Measurements from ENCODE around the gene AREL1. TPM values are rescaled to one million over a fixed set of nuclear protein-coding genes. Genes with fewer than 3 reads are reported as not detected.

The AREL1 gene
- total and polyA plus RNA-seq, 2 of the 8 experiments (the other 6 are each of a cell fraction or from before 2014, with no cell fraction given), result 31.4 to 49.1 TPM

DNA sequence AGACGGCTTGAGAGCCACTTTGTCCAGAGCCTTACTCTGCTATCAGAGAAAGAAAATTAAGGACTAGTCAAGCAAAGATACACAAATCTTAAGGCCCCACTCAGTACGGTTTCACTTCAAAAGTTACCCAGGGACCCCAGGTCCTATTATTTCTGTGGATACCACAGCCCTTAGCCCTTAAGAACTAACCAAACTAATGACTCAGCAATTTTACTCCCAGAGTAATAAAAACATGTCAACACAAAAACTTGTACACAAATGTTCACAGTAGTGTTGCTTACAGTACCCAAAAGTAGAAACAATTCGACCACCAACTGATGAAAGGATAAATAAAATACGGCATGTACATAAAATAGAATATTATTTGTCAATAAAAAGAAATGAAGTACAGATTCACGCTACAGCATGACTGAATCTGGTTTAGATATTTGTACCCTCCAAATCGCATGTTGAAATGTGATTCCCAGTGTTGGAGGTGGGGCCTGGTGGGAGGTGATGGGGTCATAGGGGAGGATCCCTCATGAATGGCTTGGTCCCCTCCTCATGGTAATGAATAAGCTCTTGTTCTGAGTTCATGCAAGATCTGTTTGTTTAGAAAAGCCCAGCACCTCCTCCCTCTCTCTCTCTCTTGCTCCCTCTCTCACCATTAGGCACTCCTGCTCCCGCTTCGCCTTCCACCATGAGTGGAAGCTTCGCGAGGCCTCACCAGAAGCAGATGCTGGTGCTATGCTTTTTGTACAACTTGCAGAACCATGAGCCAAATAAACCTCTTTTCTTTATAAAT, 30.5 kb downstream of the AREL1 start:
- H3K18ac ChIP-seq (ENCODE audit: extremely low read depth, low read length), result no peak overlapping the region
- H3K79me2 ChIP-seq (ENCODE audit: control insufficient read depth in 1 of 2, insufficient read depth in 2 of 2, low read length in 2 of 2), result no peaks in the 10 kb centered on the region
- peaks cover 0 to 3% (median 0%) of the 10 kb centered on the region in 4 experiments; a peak in 2 of 7 replicates for H3K4me1 ChIP-seq (replicated peaks in 1 of 4; ENCODE audit: control insufficient read depth in 3 of 4, insufficient read depth in 4 of 4, low read length in 3 of 4)
- H3K79me1 ChIP-seq (ENCODE audit: low read depth, low read length), result no peaks in the 10 kb centered on the region
- ChIA-PET CTCF (ENCODE audit: partially characterized antibody) (interaction anchor here (1.2 kb wide), 1 partner anchor 14 kb away, joined by 3 read pairs; no protein-coding TSS in a partner anchor), POLR2A (ENCODE audit: partially characterized antibody) (no interaction called here)
- no peak overlapping the region for H2BK5ac ChIP-seq (ENCODE audit: low read depth, low read length)
- no peak overlapping the region for H3K4ac ChIP-seq (replicated peaks; ENCODE audit: insufficient read length, low read depth, low read length)
- H2BK12ac ChIP-seq (ENCODE audit: low read depth, low read length), result no peak overlapping the region
- H2BK15ac ChIP-seq (ENCODE audit: low read length), result no peak overlapping the region
- DNase-seq (ENCODE audit: low read depth in 1 of 2, low spot score in 2 of 2) (no peak), FAIRE-seq (no peak)
- H3K36me3 ChIP-seq (ENCODE audit: control insufficient read depth in 2 of 4, insufficient read depth in 4 of 4, low read length in 3 of 4), result peaks cover 2 to 34% (median 7%) of the 10 kb centered on the region in 4 experiments; a peak in 6 of 8 replicates
- H3K56ac ChIP-seq (replicated peaks; ENCODE audit: insufficient read length, low read depth, low read length), result no peak overlapping the region
- H4K91ac ChIP-seq (replicated peaks; ENCODE audit: insufficient read length, low read length), result no peak overlapping the region
- no peaks in the 10 kb centered on the region for H3K23me2 ChIP-seq (ENCODE audit: low read depth, low read length)
- no peak overlapping the region for H2AFZ ChIP-seq (ENCODE audit: low read length)
- no peak overlapping the region for H2BK120ac ChIP-seq (replicated peaks; ENCODE audit: low read depth, low read length)
- no peaks in the 10 kb centered on the region for H3K9me3 ChIP-seq (ENCODE audit: insufficient read depth in 2 of 2, low read depth in 1 of 2, low read length in 1 of 2)
- H4K5ac ChIP-seq (ENCODE audit: insufficient read length, low read depth, low read length), result no peak overlapping the region
- no peak overlapping the region for H3K14ac ChIP-seq (ENCODE audit: insufficient read length)
- peaks cover 0 to 3% of the 10 kb centered on the region in 2 experiments for H4K20me1 ChIP-seq (replicated peaks in 1 of 2; ENCODE audit: control insufficient read depth in 1 of 2, insufficient read depth in 2 of 2, low read length in 2 of 2)
- H3K23ac ChIP-seq (ENCODE audit: insufficient read length), result no peak overlapping the region
- H3K4me2 ChIP-seq (ENCODE audit: insufficient read depth in 1 of 2, low read depth in 2 of 2, low read length in 2 of 2), result no peak overlapping the region
- H3K27ac ChIP-seq (ENCODE audit: low read depth, low read length), result no peak overlapping the region
- no peak overlapping the region for H4K8ac ChIP-seq (ENCODE audit: extremely low read depth, insufficient read depth, low read length)
- H3K9ac ChIP-seq (replicated peaks in 1 of 4; ENCODE audit: extremely low read depth in 1 of 4, low read depth in 3 of 4, low read length in 3 of 4), result no peak overlapping the region
- WGBS, 2 experiments (ENCODE audit: extremely low coverage in 1 of 2, insufficient coverage in 1 of 2, insufficient read length in 1 of 2, insufficient replicate concordance in 2 of 2, low coverage in 1 of 2, low lambda C conversion rate in 2 of 2, missing lambda C conversion rate in 1 of 2), result 86% methylated on average over 10 of the region's 10 CpGs; no CpG with 5 or more reads in 1 of the 2 experiments
- H3K4me3 ChIP-seq (ENCODE audit: extremely low read depth in 1 of 4, insufficient read depth in 2 of 4, low read depth in 3 of 4, low read length in 4 of 4), result no peak overlapping the region
- no peaks in the 10 kb centered on the region for H3K27me3 ChIP-seq (replicated peaks in 1 of 4; ENCODE audit: control insufficient read depth in 3 of 4, extremely low read depth in 1 of 4, insufficient read depth in 3 of 4, low read length in 3 of 4)
- H2BK20ac ChIP-seq (ENCODE audit: low read length), result no peak overlapping the region
- H2AK5ac ChIP-seq (ENCODE audit: low read depth, low read length), result no peak overlapping the region
- TF ChIP-seq MAFK (IDR thresholded peaks at IDR 0.05; ENCODE audit: low read depth, low read length) (peak; percentile 90), JUND (IDR thresholded peaks at IDR 0.05; ENCODE audit: low read length) (no peak), BCL11A (IDR thresholded peaks at IDR 0.05; ENCODE audit: low read depth in 2 of 2, low read length in 2 of 2) (no peak), POU5F1 (IDR thresholded peaks at IDR 0.05; ENCODE audit: low read depth, low read length) (no peak), CBX8 (IDR thresholded peaks at IDR 0.05; ENCODE audit: borderline replicate concordance, low read depth, low read length) (no peak), YY1 (IDR thresholded peaks at IDR 0.05; ENCODE audit: low read depth, low read length) (no peak), CEBPB (IDR thresholded peaks at IDR 0.05; ENCODE audit: low read depth, low read length) (no peak), SIN3A (conservative IDR thresholded peaks at IDR 0.05 in 1 of 2, IDR thresholded peaks at IDR 0.05 in 1 of 2; ENCODE audit: low read depth in 1 of 2, low read length in 2 of 2) (no peak), RXRA (IDR thresholded peaks at IDR 0.05; ENCODE audit: insufficient read depth, low read depth, low read length) (no peak), PHF8 (conservative IDR thresholded peaks at IDR 0.05; ENCODE audit: low read depth, low read length) (no peak), BRCA1 (IDR thresholded peaks at IDR 0.05; ENCODE audit: low read depth, low read length) (no peak), JUN (IDR thresholded peaks at IDR 0.05; ENCODE audit: low read depth, low read length) (no peak)
- TF ChIP-seq, protein P1, sequence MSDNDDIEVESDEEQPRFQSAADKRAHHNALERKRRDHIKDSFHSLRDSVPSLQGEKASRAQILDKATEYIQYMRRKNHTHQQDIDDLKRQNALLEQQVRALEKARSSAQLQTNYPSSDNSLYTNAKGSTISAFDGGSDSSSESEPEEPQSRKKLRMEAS (IDR thresholded peaks at IDR 0.05), result no peak
